ENCODE data around the gene APCDD1L.

APCDD1L gene

DNA sequence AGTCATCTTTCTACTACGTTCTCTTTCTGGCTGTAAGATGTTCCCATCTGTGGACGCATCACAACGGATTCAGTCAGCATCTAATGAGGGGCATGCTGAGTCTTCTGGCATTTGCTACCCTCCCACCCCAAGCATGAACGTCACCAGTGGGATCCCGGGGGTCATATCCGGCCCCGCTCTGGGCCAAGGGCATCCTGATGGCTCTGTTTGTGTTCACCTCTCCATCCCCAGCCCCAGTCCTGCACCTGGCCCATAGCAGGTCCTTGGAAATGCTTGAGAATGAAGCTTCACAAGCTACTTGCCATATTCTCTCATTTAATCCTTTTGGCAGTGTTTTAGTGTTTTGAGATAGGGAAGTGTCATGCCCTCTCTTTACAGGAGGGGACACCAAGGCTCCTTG lies 14.9 kb downstream of the APCDD1L start:
- Histone ChIP-seq H3K4me3 (ENCODE audit: low read length, poor library complexity, severe bottlenecking) (no peak overlapping the region), H3F3A (ENCODE audit: low read depth) (no peaks in the 10 kb centered on the region), H3K9ac (ENCODE audit: low read depth, low read length, poor library complexity, severe bottlenecking) (no peak overlapping the region), H3K9me2 (replicated peaks; ENCODE audit: low read depth, low read length) (no peaks in the 10 kb centered on the region), H3K4me2 (ENCODE audit: low read depth, low read length, poor library complexity, severe bottlenecking) (no peak overlapping the region), H3K27me3 (ENCODE audit: insufficient read depth, low read length, poor library complexity, severe bottlenecking) (no peaks in the 10 kb centered on the region), H4K20me1 (ENCODE audit: insufficient read depth, low read length, poor library complexity, severe bottlenecking) (no peaks in the 10 kb centered on the region), H3K36me3 (ENCODE audit: insufficient read depth, low read length) (no peaks in the 10 kb centered on the region), H3K4me1 (ENCODE audit: insufficient read depth, low read length, poor library complexity, severe bottlenecking) (no peaks in the 10 kb centered on the region), H3K9me3 (ENCODE audit: insufficient read depth, low read depth, low read length) (peaks cover 12% of the 10 kb centered on the region; the same call in 1 of the 2 replicates), H3K79me2 (ENCODE audit: insufficient read depth, low read length) (no peaks in the 10 kb centered on the region), H2AFZ (ENCODE audit: low read length) (no peak overlapping the region)
- TF ChIP-seq EZH2phosphoT487 (IDR thresholded peaks at IDR 0.05; ENCODE audit: borderline replicate concordance) = no peak
- TF ChIP-seq, protein P1, sequence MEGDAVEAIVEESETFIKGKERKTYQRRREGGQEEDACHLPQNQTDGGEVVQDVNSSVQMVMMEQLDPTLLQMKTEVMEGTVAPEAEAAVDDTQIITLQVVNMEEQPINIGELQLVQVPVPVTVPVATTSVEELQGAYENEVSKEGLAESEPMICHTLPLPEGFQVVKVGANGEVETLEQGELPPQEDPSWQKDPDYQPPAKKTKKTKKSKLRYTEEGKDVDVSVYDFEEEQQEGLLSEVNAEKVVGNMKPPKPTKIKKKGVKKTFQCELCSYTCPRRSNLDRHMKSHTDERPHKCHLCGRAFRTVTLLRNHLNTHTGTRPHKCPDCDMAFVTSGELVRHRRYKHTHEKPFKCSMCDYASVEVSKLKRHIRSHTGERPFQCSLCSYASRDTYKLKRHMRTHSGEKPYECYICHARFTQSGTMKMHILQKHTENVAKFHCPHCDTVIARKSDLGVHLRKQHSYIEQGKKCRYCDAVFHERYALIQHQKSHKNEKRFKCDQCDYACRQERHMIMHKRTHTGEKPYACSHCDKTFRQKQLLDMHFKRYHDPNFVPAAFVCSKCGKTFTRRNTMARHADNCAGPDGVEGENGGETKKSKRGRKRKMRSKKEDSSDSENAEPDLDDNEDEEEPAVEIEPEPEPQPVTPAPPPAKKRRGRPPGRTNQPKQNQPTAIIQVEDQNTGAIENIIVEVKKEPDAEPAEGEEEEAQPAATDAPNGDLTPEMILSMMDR (conservative IDR thresholded peaks at IDR 0.05; ENCODE audit: low read length) = no peak

DNA sequence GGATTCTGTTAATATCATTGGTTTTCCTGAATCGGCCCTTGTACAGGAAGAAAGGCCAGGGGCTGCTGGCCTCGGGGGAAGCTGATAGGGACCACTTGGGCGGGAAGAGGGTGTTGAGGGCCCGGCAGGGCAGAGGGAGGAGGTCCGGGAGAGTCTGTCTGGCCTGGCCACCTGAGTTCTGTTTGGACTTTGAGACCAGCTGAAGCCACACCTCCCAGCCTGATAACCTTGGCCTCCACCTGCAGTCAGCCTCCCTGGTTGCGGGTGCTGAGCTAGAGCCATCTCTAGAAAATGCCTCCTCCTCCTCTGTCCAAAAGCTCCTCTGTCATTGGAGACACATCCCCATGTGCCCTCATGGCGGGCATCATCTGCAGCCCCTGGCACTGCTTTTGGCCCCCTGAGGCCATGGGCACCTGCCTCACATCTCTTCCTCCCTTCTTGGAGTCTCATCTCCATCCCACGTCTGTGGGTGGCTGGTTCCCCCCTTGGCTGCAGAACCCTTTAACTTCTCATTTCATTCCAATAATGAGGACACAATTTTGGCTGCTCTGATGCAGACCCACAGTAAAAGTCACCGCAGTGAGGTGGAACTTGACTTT lies 16.6 kb downstream of the APCDD1L start:
- no peaks in the 10 kb centered on the region for H3F3A ChIP-seq (ENCODE audit: low read depth)
- no peaks in the 10 kb centered on the region for H3K36me3 ChIP-seq (ENCODE audit: insufficient read depth, low read length)
- H2AFZ ChIP-seq (ENCODE audit: low read length) = no peak overlapping the region
- H3K4me1 ChIP-seq (ENCODE audit: insufficient read depth, low read length, poor library complexity, severe bottlenecking) = no peaks in the 10 kb centered on the region
- no peaks in the 10 kb centered on the region for H4K20me1 ChIP-seq (ENCODE audit: insufficient read depth, low read length, poor library complexity, severe bottlenecking)
- no peak overlapping the region for H3K4me3 ChIP-seq (ENCODE audit: low read length, poor library complexity, severe bottlenecking)
- TF ChIP-seq EZH2phosphoT487 (IDR thresholded peaks at IDR 0.05; ENCODE audit: borderline replicate concordance) = no peak
- TF ChIP-seq, protein P1 (conservative IDR thresholded peaks at IDR 0.05; ENCODE audit: low read length) = no peak
- H3K9me3 ChIP-seq (ENCODE audit: insufficient read depth, low read depth, low read length) = peaks cover 2% of the 10 kb centered on the region; the same call in 1 of the 2 replicates
- no peaks in the 10 kb centered on the region for H3K9me2 ChIP-seq (replicated peaks; ENCODE audit: low read depth, low read length)
- no peak overlapping the region for H3K9ac ChIP-seq (ENCODE audit: low read depth, low read length, poor library complexity, severe bottlenecking)
- no peak overlapping the region for H3K4me2 ChIP-seq (ENCODE audit: low read depth, low read length, poor library complexity, severe bottlenecking)
- H3K27me3 ChIP-seq (ENCODE audit: insufficient read depth, low read length, poor library complexity, severe bottlenecking) = no peaks in the 10 kb centered on the region
- H3K79me2 ChIP-seq (ENCODE audit: insufficient read depth, low read length) = no peaks in the 10 kb centered on the region

DNA sequence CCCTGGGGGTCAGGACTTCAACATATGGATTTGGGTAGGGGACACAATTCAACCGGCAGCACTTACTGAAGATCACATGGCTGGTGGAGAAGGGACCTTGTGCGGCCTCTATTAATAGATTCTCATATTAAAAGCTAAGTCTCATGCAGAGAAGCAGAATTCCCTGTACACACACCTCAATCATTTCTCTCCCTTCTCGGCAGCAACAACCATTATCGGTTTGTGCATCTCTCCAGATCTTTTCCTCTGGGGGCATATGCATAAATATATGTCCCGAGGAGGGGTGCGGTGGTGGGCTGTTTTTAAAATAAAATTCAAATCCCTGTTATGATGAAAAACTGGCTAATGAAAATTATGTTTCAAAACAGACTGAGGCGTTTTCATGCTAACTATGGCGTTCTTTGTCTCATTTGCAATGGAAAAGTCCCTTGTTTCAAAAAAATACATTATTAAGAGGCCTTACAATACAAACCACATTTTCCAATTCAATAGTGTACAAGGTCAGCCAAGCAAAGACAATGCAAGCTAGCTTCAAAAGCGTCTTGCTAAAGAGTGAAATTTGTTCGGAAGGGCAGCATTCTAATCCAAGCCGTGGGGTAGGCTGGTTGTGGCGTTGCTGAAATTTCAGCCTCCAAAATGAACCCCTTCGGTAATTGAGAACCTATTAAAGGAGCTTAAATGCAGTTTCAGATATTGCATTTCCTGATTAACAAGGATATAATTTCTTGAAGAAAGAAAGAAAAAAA lies 17.3 kb downstream of the APCDD1L start:
- no peak overlapping the region for H2AFZ ChIP-seq (ENCODE audit: low read length)
- H4K20me1 ChIP-seq (ENCODE audit: insufficient read depth, low read length, poor library complexity, severe bottlenecking) = no peaks in the 10 kb centered on the region
- TF ChIP-seq, protein P1 (conservative IDR thresholded peaks at IDR 0.05; ENCODE audit: low read length) = no peak
- no peak for TF ChIP-seq EZH2phosphoT487 (IDR thresholded peaks at IDR 0.05; ENCODE audit: borderline replicate concordance)
- no peaks in the 10 kb centered on the region for H3K9me2 ChIP-seq (replicated peaks; ENCODE audit: low read depth, low read length)
- no peaks in the 10 kb centered on the region for H3K4me1 ChIP-seq (ENCODE audit: insufficient read depth, low read length, poor library complexity, severe bottlenecking)
- H3K4me3 ChIP-seq (ENCODE audit: low read length, poor library complexity, severe bottlenecking) = no peak overlapping the region
- H3K27me3 ChIP-seq (ENCODE audit: insufficient read depth, low read length, poor library complexity, severe bottlenecking) = no peaks in the 10 kb centered on the region
- peaks cover 2% of the 10 kb centered on the region; the same call in 1 of the 2 replicates for H3K9me3 ChIP-seq (ENCODE audit: insufficient read depth, low read depth, low read length)
- no peaks in the 10 kb centered on the region for H3F3A ChIP-seq (ENCODE audit: low read depth)
- no peaks in the 10 kb centered on the region for H3K79me2 ChIP-seq (ENCODE audit: insufficient read depth, low read length)
- H3K4me2 ChIP-seq (ENCODE audit: low read depth, low read length, poor library complexity, severe bottlenecking) = no peak overlapping the region
- H3K36me3 ChIP-seq (ENCODE audit: insufficient read depth, low read length) = no peaks in the 10 kb centered on the region
- H3K9ac ChIP-seq (ENCODE audit: low read depth, low read length, poor library complexity, severe bottlenecking) = no peak overlapping the region

All from Loucy (cell line).